Dedifferentiated amniotic fluid mesenchymal stem cell (primary cell): Measurements from ENCODE around the gene TBX2.
"Not testable (repeated sequence)": the region's sequence is repeated elsewhere in the genome, so short reads cannot be mapped to it uniquely, and the experiment has no call there.

Experiments used
- DNase-seq: peaks from one replicate; pipeline ENCODE4 v3.0.0-alpha.2; 2016; ENCODE audit errors: extremely low spot score

TBX2 gene

GRCh38 chr17:61399131-61400065 is at the start of gene TBX2:
Gene TBX2 (plus strand): TSS chr17:61399843. CDS start chr17:61400177, 334 bp downstream.
- peak; percentile 85 for DNase-seq

- no peak for DNase-seq
Observed at GRCh38 chr17:61351745-61352407, 47.8 kb upstream of the TBX2 start.

- no peak for DNase-seq
Observed at GRCh38 chr17:61352408-61352770, 47.3 kb upstream of the TBX2 start.

- no peak for DNase-seq
Observed at GRCh38 chr17:61352781-61353491, 46.7 kb upstream of the TBX2 start.

- no peak for DNase-seq
Observed at GRCh38 chr17:61353615-61354014, 46.0 kb upstream of the TBX2 start.

GRCh38 chr17:61354895-61355874 is 44.5 kb upstream of the TBX2 start:
- DNase-seq = no peak

GRCh38 chr17:61357061-61357460 is 42.6 kb upstream of the TBX2 start:
- DNase-seq = not testable (repeated sequence)

GRCh38 chr17:61359513-61359912 is 40.1 kb upstream of the TBX2 start:
- DNase-seq = not testable (repeated sequence)

GRCh38 chr17:61360318-61360943 is 39.2 kb upstream of the TBX2 start:
- no peak for DNase-seq

- peak; percentile 23 for DNase-seq
Observed at GRCh38 chr17:61361084-61361483, 38.6 kb upstream of the TBX2 start.

GRCh38 chr17:61362396-61362795 is 37.2 kb upstream of the TBX2 start:
- no peak for DNase-seq

GRCh38 chr17:61362852-61363600 is 36.6 kb upstream of the TBX2 start:
- DNase-seq = no peak

GRCh38 chr17:61363601-61364462 is 35.8 kb upstream of the TBX2 start:
- DNase-seq = no peak

GRCh38 chr17:61364463-61364846 is 35.2 kb upstream of the TBX2 start:
- no peak for DNase-seq

GRCh38 chr17:61366076-61366714 is 33.4 kb upstream of the TBX2 start:
- no peak for DNase-seq

GRCh38 chr17:61366715-61367413 is 32.8 kb upstream of the TBX2 start:
- no peak for DNase-seq

- DNase-seq = no peak
Observed at GRCh38 chr17:61368049-61368831, 31.4 kb upstream of the TBX2 start.
